22Rv1 (cell line): ENCODE data around the gene SPTBN1.

Source experiments
- CTCF ChIP-seq: fragments of 450-650 bp; IDR thresholded peaks from 2 replicates; pipeline ENCODE4 v1.5.1; 2017; ENCODE audit warnings: mild to moderate bottlenecking
- ZFX ChIP-seq: fragments of 450-650 bp; IDR thresholded peaks from 2 replicates; pipeline ENCODE4 v1.6.1; 2017; ENCODE audit warnings: antibody characterized with exemption, borderline replicate concordance

GRCh38 chr2:54490863-54491262, 34.7 kb downstream of the SPTBN1 start:
- TF ChIP-seq ZFX (no peak), CTCF (no peak)
